GM19351 (cell line): ENCODE results near the gene MBD3.

Experiments used
- ATAC-seq: cut with Tn5 transposase; IDR thresholded peaks from one replicate; pipeline ENCODE4 v1.9.1; 2021; ENCODE audit warnings: mild to moderate bottlenecking, moderate library complexity; ENCODE audit not compliant: unreplicated experiment

MBD3 gene

DNA sequence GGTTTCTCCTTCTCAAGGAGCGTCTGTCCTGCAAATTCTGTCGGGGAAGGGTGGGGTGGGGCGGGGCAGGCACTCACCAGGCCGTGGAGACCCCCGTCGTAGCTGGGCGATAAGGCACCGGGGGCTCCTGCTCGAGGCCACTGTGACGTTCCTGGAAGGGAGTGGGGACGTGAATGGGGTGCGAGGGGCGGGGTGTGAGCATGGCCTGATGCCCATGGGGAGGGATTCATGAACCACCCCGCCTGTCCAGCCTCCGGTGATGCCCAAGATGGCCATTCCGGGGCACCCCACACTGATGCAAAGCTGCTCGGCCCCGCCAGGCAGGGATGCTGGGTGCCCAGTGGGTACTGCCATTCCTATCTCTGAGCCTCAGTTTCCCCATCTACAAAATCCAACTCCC lies 27.0 kb upstream of the MBD3 start:
- ATAC-seq, result no peak

DNA sequence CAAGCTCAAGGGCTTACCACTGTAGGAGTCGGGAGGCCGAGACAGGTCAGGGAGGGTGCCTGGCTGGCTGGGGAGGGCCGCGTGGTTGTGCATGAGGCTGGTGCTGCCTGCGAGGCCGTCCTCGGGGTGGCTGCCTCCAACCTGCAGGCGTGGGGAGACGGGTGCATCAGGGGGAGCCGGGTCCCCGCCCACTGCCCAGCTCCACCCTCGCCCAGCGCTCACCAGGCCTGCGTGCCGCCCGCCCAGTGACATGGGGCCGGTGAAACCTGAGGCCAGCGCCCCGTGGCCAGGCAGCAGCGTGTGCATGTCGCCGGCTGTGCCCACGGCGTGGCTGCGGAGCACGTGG lies 26.4 kb upstream of the MBD3 start:
- ATAC-seq, result no peak

- ATAC-seq, result no peak
These were observed 25.8 kb upstream of the MBD3 start for GRCh38 chr19:1618157-1619093.

- ATAC-seq, result no peak
These were observed 24.2 kb upstream of the MBD3 start for GRCh38 chr19:1616875-1617274.

DNA sequence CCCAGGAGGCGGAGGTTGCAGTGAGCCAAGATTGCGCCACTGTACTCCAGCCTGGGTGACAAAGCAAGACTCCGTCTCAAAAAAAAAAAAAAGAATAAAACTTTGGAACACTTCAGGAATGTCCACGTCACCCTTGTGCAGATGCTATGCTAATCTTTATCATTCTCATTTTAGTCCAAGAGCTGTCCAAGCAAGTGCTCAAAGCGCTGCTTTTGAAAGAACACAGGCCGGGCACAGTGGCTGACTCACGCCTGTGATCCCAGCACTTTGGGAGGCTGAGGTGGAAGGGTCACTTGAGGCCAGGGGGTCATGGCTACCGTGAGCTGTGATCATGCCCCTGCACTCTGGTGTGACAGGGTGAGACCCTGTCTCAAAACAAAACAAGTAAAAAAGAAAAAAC lies 23.7 kb upstream of the MBD3 start:
- ATAC-seq, result no peak

DNA sequence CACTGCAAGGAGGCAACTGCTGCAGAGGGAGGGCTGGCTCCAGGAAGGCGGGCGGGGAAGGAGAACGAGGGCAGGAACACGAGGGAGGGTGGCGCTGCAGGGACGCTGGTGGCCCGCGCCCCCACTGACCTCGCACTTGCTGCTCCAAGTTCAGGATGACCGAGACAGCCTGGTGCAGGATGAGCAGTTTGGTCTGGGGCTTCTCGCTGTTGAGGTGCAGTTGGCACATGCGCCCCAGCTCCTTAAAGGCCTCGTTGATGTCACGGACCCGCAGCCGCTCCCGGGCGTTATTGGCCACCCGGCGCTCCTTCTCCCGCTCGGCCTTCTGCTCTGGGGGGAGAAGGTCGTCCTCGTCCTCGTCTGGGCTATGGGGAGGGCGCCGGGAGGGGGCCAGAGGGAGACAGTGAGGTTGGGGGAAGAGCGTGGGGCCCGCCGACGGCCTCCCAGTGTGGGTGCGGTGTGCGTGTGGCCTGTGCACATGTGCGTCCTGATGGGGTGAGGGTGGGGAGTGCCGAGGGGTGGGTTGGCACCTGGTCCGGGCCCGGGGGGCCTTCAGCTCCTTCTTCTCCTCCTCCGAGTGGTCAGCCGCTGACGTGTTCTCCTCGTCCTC lies 22.6 kb upstream of the MBD3 start:
- no peak for ATAC-seq

DNA sequence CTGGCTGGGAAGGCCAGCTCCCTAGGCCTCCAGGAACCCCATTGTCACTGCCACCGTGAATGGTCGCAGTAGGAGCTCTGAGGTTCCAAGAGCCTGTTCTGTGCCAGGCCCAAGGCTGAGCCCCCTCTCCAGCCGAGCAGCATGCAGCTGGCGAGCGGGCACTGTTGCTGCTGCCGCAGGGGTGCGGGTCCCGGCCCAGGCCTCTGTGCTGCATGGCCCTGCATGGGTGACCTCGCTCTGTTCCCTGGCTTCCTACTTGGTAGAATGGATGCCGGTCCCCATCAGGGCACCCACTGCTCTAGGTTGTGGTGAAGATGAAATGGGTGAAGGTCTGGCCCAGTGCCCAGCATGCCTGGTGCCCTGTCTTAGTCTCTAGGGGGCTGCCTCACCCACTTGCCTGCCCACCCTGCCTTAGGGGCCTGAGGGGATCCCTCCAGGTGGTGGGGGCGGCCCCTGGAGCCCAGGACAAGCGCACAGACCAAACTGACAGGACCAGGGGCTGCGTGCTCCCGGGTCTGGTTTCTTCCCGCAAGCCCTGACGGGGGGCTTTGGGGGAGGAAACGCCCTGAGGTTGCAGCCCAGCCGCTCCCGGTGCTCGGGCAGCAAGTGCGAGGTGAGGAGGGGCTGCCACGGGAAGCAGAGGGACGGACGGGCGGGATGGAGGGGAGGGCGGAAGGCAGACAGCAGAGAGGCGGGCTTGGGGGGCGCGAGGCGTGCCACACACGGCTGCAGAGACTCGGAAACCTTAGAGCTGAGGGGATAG lies 21.3 kb upstream of the MBD3 start:
- ATAC-seq, result no peak

DNA sequence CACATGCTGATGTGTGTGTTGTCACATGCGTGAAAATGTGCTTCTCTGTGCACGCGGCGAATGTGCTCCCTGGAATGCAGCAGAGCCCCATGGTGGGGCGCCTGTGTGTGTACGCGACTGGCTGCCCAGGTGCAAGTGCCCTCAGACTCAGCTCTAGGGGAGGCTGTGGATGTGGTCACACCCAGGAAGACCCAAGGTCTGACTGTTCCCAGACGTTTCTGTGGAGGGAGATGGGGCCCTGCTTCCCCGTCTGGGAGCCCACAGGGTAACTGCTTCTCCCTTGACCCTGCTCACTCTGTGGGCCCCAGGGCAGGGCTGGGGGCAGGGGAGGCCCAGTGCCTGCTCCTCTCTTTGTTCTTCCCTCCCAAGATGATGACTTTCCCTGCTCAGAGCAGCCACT lies 20.5 kb upstream of the MBD3 start:
- ATAC-seq, result no peak

DNA sequence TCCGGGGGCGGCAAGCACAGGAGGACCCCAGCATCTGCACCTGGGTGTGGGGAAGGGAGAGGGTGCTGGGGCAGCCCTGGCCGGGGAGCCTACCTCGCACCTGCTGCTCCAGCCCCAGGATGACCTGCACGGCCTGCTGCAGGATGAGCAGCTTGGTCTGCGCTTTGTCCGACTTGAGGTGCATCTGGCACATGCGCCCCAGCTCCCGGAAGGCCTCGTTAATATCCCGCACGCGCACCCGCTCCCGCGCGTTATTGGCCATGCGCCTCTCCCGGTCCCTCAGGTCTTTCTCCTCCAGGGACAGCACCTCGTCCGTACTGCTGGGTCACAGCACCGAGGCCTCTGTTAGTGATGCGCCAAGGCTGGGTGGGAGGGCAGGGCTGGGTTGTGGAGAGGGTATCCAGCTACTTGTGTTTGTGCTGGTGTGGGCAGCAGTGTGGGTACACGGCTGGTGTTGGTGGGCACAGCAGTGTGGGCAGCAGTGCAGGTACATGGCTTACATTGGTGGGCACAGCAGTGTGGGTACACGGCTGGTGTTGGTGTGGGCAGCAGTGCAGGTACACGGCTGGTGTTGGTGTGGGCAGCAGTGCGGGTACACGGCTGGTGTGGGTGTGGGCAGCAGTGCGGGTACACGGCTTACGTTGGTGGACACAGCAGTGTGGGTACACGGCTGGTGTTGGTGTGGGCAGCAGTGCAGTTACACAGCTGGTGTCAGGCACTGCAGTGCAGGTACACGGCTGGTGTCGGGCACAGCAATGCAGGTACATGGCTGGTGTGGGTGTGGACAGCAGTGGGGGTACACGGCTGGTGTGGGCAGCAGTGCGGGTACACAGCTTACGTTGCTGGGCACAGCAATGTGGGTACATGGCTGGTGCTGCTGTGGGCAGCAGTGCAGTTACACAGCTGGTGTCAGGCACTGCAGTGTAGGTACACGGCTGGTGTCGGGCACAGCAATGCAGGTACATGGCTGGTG lies 19.7 kb upstream of the MBD3 start:
- ATAC-seq, result no peak

DNA sequence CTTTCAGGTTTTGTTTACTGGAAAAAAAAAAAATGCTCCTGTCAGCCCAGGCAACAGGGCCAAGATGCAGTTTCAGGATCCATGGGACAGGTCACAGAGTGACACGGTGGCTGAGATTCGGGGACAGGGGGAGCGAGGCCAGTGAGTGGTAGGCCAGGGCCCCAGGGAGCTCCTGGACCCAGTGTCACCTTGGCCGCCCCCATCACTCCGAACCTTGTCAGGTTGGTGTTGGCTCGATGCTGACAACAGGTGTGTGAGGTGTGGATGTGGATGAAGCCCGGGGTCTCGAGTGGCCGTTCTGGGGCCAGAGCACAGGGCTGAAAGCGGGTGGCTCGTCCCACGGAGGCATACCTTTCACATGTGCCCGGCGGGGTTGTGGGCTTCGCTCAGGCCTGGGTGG lies 18.7 kb upstream of the MBD3 start:
- no peak for ATAC-seq

DNA sequence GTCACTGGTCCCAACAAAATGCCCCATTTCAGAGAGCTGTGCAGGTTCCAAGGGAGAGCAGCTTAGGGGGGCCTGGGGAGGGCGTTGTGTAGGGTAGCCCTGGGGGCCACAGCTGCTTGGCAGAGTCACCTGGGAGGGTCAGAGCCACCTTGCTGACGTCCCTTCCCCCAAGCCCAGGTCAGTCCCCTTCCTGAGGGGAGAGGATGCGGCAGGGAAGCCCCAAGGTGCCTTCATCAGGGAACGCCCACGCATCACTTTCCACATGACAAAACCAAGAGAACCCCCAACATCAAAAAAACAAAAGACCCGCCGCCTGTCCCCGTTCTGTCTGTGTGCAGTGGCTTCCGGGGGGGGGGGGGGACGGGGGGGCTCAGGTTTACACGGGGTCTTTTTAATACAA lies 17.9 kb upstream of the MBD3 start:
- ATAC-seq, result no peak

GRCh38 chr19:1609680-1610474 lies 17.2 kb upstream of the MBD3 start:
- no peak for ATAC-seq

- ATAC-seq, result no peak
These were observed 16.4 kb upstream of the MBD3 start for GRCh38 chr19:1609103-1609396.

- no peak for ATAC-seq
These were observed 15.9 kb upstream of the MBD3 start for GRCh38 chr19:1608359-1609102.

DNA sequence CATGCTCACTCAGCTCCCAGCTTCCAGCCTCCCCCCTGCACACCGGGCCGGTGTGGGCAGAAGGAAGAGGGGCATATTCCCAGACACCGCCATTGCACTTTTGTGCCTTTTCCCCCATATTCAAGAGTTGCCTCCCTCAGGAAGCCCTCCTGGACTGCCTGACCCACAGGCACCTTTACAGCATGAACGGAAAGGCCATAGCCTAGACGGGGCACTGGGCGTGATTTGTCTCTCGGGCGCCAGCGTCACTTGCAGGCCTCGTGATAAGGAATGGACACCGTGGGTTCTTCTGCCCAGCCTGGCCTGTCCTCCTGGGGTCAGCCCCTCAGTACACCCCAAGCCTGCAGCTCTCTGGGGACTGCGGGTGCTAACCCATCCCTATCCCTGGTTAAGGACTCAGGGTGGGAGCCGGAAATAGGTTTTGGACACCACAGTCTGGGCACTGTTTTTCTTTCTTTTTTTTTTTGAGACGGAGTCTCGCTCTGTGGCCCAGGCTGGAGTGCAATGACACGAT lies 13.5 kb upstream of the MBD3 start:
- ATAC-seq, result no peak

DNA sequence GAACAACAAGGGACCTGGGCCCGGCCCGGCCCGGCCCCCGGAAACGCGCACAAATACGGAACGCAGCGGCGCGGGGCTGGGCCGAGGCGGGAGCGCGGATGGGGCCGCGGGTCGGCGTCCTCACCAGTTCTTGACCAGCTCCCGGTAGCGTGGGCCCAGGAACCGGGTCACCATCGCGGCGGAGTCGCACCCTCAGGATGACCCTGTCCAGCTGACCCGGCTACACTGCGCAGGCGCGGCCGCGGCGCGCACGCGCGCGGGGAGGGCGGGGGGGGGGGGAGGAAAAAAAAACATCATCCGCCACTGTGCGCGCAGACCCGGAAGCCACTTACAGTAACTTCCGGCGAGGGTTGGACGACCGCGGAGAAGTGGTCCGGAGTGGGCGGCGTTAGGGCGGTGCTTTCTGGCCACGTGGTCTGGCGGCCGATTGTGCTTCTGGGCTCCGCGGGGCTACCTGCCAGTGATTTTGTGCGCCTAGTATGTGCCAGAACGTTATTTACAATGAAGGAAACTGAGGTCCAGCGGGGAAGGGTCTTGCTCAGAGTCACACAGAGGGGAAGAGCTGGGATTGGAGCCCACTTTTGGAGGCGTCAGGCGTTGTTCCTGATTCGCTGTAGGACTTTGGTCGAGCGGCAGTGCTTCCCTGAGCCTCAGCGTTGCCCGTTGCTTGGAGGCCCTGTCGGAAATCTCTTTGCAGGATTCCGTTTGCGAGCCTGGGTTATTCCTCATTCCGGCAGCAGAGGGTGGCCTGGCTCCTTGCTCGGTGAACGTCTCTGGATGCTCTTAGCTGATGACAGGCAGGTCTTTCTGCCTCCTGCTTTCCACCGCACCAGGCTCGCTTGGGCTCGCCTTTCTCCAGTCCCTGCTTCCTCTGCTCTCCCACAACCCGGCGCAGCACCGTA lies 12.8 kb upstream of the MBD3 start, which contains the start of gene UQCR11:
Gene UQCR11 (minus strand): TSS at position 227 of the 902 bp plus-strand sequence. CDS start 53 bp downstream, at position 174.
- ATAC-seq, result peak; percentile 91

GRCh38 chr19:1602091-1602707 lies 9.5 kb upstream of the MBD3 start:
- no peak for ATAC-seq
